H1 (cell line): Measurements from ENCODE around the gene PLSCR3. TPM values are rescaled to one million over a fixed set of nuclear protein-coding genes. Genes with fewer than 3 reads are reported as not detected.

Source experiments
- HDAC2 ChIP-seq, 2 experiments: fragments of 300-600 bp in 1 of 2; sonication (generic) in 1 of 2; IDR thresholded peaks; 2 replicates each; pipeline ENCODE4 v1.6.1; 2011 to 2012; ENCODE audit warnings: low read depth in 2 of 2, low read length in 2 of 2, mild to moderate bottlenecking in 2 of 2, moderate library complexity in 2 of 2, borderline replicate concordance in 1 of 2, inconsistent platforms in 1 of 2
- polyA plus RNA-seq, 7 experiments: library from polyadenylated mRNA; depleted of rRNA in 3 of 7; stranded (reverse) in 5 of 7; unstranded in 2 of 7; fragments of >200 nt in 5 of 7; fragments of 200-250 nt in 2 of 7; gene quantifications; 1 replicate in 5 of 7; 2 replicates in 1 of 7; 4 replicates in 1 of 7; pipeline versions ENCODE4 v1.2.1 to v1.2.3, GENCODE V29; 2011 to 2013; ENCODE audit warnings: missing spikeins in 2 of 7, mixed read lengths in 2 of 7
- total RNA-seq: library from RNA; stranded (reverse); fragmentation: NEBNext Ultra II Directional; extraction: Animal tissue kit (Norgen Biotek cat#: 25700); gene quantifications from 2 replicates; pipeline ENCODE4 v1.2.1, GENCODE V29; 2021

The PLSCR3 gene
- total and polyA plus RNA-seq, 2 of the 8 experiments (the other 6 are each of a cell fraction or from before 2014, with no cell fraction given), result 36.1 to 38.7 TPM

GRCh38 chr17:7426203-7426863 lies 32.0 kb upstream of the PLSCR3 start (continued):
- TF ChIP-seq HDAC2 (IDR thresholded peaks at IDR 0.05; ENCODE audit: borderline replicate concordance in 1 of 2, low read depth in 2 of 2, low read length in 2 of 2), result no peak
